ENCODE results near the gene EP400. TPM values are rescaled to one million over a fixed set of nuclear protein-coding genes. Genes with fewer than 3 reads are reported as not detected.
"Not testable (repeated sequence)": the region's sequence is repeated elsewhere in the genome, so short reads cannot be mapped to it uniquely, and the experiment has no call there.

The EP400 gene
- total RNA-seq, 3 donors from 2014 or later = 34.9 to 47.8 (median 40.7) TPM

GRCh38 chr12:132049876-132050275, 100.1 kb downstream of the EP400 start:
- H3K36me3 ChIP-seq (ENCODE audit: low read depth) = no peaks in the 10 kb centered on the region
- H3K4me3 ChIP-seq = no peak overlapping the region
- no peak for TF ChIP-seq CTCF (IDR thresholded peaks at IDR 0.05)
- DNase-seq (no peak), ATAC-seq (no peak)
- intact Hi-C loops (cut with DNase I, micrococcal nuclease) = no loop called here
- H3K4me1 ChIP-seq (ENCODE audit: low read depth) = no peaks in the 10 kb centered on the region
- H3K9me3 ChIP-seq = no peaks in the 10 kb centered on the region

DNA sequence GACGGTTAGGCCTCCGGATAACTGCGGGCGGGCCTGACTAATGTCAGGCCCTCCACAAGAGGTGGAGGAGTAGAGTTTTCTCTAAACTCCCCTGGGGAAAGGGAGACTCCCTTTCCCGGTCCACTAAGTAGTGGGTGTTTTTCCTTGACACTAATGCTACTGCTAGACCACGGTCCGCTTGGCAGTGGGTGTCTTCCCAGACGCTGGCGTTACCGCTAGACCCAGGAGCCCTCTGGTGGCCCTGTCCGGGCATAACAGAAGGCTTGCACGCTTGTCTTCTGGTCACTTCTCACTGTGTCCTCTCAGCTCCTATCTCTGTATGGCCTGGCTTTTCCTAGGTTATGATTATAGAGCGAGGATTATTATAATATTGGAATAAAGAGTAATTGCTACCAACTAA, 102.0 kb downstream of the EP400 start:
- ATAC-seq; H3K36me3 ChIP-seq (ENCODE audit: low read depth); H3K4me1 ChIP-seq (ENCODE audit: low read depth); H3K9me3 ChIP-seq; DNase-seq; H3K4me3 ChIP-seq; intact Hi-C loops (cut with DNase I, micrococcal nuclease): not testable (repeated sequence)

DNA sequence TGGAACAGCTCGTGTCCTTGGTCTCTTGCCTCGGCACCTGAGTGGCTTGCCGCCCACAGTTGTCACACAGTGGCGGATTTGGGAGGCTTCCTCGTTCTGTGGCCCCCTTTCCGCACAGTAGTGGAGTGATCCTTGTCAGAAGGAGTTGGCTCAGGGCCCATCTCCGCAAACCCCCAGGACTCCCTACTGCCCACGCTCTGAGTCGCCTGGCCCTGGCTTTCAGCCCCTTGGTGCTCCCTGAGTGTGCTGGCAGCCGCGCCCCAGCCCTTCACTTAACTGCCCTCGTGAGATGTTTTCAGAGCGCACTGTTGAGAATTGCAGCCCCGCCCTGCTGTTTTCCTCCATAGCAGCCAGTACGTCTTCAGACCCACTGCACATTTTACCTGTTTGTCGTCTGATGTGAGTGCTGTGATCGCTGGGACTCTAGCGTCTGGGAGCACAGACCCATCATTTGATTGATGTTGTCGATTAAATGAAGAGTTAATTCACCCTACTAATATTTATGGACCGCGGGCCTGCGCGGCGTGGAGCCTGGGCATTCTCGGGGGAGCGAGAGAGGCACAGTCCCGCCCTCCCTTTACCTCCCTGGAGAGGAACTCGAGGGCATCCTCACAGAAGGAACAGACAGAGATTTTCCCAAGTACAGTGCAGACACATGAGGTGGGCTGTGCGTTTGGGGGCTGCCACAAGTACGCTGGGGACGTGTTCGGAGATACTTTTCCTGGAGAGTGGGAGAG, 102.6 kb downstream of the EP400 start:
- H3K4me3 ChIP-seq = no peak overlapping the region
- no peak for ATAC-seq

DNA sequence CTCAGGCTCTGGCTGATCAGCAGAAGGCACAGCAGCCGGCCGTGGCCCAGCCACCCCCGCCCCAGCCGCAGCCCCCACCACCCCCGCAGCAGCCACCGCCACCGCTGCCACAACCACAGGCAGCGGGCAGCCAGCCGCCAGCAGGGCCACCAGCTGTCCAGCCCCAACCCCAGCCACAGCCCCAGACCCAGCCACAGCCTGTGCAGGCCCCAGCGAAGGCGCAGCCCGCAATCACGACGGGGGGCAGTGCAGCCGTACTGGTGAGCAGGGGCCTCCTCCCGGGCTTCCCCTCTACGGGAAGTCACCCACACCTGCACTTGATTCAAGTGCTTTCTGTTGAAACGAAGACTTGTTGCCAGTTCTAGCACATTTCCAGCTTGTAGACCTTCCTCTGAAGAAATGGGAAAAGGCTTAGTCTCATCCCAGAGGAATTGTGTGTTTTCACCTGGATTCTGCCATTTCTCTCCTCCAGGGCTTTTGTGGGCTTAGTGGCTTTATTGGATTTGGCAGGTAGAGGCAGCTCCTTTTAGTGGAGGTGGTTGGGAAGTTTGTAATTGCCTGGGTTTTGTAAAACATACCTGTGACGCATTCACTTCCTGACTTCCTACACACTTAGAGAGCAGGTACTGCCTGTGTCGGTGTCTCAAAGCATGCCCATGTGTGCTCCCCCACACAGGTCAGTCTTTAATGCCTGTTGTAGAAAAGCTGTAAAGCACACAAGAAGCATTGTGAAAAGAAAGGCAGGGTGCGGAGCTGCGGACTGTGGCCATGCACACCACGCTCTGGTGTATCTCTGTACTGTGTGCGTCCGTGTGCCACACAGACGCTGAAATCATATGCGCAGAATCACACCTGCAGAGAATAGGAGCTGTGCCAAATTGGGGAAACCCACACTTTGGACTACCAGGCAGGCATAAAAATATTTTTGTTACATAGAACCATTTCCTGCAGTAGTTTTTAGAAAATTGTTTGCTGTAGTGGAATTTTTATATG, 103.9 kb downstream of the EP400 start:
- no peak for TF ChIP-seq CTCF (IDR thresholded peaks at IDR 0.05)
- no peaks in the 10 kb centered on the region for H3K4me1 ChIP-seq (ENCODE audit: low read depth)
- DNase-seq = no peak
- no peaks in the 10 kb centered on the region for H3K9me3 ChIP-seq
- intact Hi-C loops (cut with DNase I, micrococcal nuclease) = no loop called here
- no peak for ATAC-seq
- H3K36me3 ChIP-seq (ENCODE audit: low read depth) = no peaks in the 10 kb centered on the region
- H3K4me3 ChIP-seq = no peak overlapping the region

More for the DNA sequence above, 102.6 kb downstream of the EP400 start:
- no peaks in the 10 kb centered on the region for H3K4me1 ChIP-seq (ENCODE audit: low read depth)
- no peaks in the 10 kb centered on the region for H3K36me3 ChIP-seq (ENCODE audit: low read depth)
- DNase-seq = no peak
- intact Hi-C loops (cut with DNase I, micrococcal nuclease) = no loop called here
- TF ChIP-seq CTCF (IDR thresholded peaks at IDR 0.05) = no peak
- H3K9me3 ChIP-seq = no peaks in the 10 kb centered on the region

- H3K4me3 ChIP-seq = no peak overlapping the region
- intact Hi-C loops (cut with DNase I, micrococcal nuclease) = no loop called here
- H3K9me3 ChIP-seq = no peaks in the 10 kb centered on the region
- ATAC-seq (no peak), DNase-seq (no peak)
- no peaks in the 10 kb centered on the region for H3K36me3 ChIP-seq (ENCODE audit: low read depth)
- no peak for TF ChIP-seq CTCF (IDR thresholded peaks at IDR 0.05)
- no peaks in the 10 kb centered on the region for H3K4me1 ChIP-seq (ENCODE audit: low read depth)
Measured at GRCh38 chr12:132054983-132055382, 105.2 kb downstream of the EP400 start.
